Astrocyte (in vitro differentiated cells and primary cell): ENCODE measurements around the gene TTF2.

ENCODE experiments used
- EZH2 ChIP-seq: IDR thresholded peaks from 2 replicates; pipeline ENCODE4 v1.6.1; 2012; ENCODE audit warnings: mild to moderate bottlenecking, low read length, inconsistent platforms; ENCODE audit not compliant: insufficient read depth
- TF ChIP-seq, protein P1 (sequence below): IDR thresholded peaks from 2 replicates; pipeline ENCODE4 v1.5.1; 2011; ENCODE audit warnings: low read depth, mild to moderate bottlenecking, inconsistent platforms, low read length, moderate library complexity; ENCODE audit not compliant: insufficient read depth

DNA sequence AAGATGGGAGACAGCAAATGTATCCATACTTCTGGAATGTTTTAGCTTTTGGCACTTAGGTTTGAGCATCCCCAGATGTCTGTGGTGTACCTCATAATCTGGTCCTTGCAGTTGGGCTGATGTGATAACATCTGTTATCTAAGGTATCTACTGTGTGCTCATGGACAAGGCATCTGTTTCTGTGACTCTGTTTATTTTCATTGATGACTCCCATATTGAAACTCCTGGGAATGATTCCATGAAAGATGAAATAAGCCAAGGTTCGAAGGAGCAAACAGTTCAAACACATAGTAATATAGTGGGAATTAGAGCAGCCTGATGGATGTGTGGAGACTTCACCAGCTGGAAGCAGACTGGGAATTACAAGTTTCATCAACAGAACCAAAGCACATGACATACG, 82.1 kb downstream of the TTF2 start:
- TF ChIP-seq, protein P1, sequence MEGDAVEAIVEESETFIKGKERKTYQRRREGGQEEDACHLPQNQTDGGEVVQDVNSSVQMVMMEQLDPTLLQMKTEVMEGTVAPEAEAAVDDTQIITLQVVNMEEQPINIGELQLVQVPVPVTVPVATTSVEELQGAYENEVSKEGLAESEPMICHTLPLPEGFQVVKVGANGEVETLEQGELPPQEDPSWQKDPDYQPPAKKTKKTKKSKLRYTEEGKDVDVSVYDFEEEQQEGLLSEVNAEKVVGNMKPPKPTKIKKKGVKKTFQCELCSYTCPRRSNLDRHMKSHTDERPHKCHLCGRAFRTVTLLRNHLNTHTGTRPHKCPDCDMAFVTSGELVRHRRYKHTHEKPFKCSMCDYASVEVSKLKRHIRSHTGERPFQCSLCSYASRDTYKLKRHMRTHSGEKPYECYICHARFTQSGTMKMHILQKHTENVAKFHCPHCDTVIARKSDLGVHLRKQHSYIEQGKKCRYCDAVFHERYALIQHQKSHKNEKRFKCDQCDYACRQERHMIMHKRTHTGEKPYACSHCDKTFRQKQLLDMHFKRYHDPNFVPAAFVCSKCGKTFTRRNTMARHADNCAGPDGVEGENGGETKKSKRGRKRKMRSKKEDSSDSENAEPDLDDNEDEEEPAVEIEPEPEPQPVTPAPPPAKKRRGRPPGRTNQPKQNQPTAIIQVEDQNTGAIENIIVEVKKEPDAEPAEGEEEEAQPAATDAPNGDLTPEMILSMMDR, result no peak
- TF ChIP-seq EZH2, result no peak
